Measurements from ENCODE around the gene PER3. TPM values are rescaled to one million over a fixed set of nuclear protein-coding genes. Genes with fewer than 3 reads are reported as not detected.

PER3 gene
- total RNA-seq, 1 experiment from 2014 or later = 4.3 TPM

DNA sequence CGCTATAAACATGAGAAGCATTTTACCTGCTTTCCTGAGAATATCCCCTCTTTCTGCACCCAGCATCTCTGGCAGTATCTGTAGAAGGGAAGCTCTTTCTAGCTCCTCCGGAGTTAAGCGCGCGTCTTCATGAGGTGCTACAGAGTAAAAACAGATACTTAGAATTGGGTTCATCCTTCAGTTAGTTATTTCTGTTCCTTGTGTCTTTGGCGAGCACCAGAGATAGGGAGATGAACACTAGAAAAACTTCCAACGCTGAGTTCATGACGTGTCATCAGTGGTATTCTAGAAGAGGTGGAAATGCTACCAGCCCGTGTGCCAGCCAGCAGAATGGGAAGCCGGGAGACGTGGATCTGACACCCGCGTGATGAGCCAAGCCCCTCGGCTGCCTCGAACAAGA lies 66.7 kb downstream of the PER3 start:
- Histone ChIP-seq H3K4me3 (ENCODE audit: low read length) (no peak overlapping the region), H3K36me3 (ENCODE audit: low read depth, low read length) (no peaks in the 10 kb centered on the region), H3F3A (ENCODE audit: low read length, unreplicated experiment) (no peaks in the 10 kb centered on the region), H4K20me1 (ENCODE audit: low read length) (no peaks in the 10 kb centered on the region), H2AFZ (ENCODE audit: low read length) (no peak overlapping the region), H3K9ac (ENCODE audit: low read length) (no peak overlapping the region), H3K27me3 (ENCODE audit: low read length) (no peaks in the 10 kb centered on the region), H3K4me1 (ENCODE audit: insufficient read depth, low read length) (peaks cover 8% of the 10 kb centered on the region), H3K4me2 (ENCODE audit: low read length) (no peak overlapping the region), H3K9me3 (ENCODE audit: low read length) (no peaks in the 10 kb centered on the region), H3K9me2 (replicated peaks; ENCODE audit: low read length) (no peaks in the 10 kb centered on the region), H3K27ac (ENCODE audit: low read length) (no peak overlapping the region), H3K79me2 (ENCODE audit: low read length) (no peaks in the 10 kb centered on the region)
- BruUV-seq (replicated peaks) = no TSS peak
- POLR2A ChIA-PET (ENCODE audit: unreplicated experiment) = no interaction called here
- ATAC-seq (no peak), DNase-seq (no peak)
- CTCF ChIA-PET = no interaction called here
- TF ChIP-seq EZH2phosphoT487 (IDR thresholded peaks at IDR 0.05; ENCODE audit: borderline replicate concordance, low read length) = no peak
- no peak for TF ChIP-seq EZH2 (IDR thresholded peaks at IDR 0.05; ENCODE audit: low read length, unreplicated experiment)
- TF ChIP-seq, protein P1, sequence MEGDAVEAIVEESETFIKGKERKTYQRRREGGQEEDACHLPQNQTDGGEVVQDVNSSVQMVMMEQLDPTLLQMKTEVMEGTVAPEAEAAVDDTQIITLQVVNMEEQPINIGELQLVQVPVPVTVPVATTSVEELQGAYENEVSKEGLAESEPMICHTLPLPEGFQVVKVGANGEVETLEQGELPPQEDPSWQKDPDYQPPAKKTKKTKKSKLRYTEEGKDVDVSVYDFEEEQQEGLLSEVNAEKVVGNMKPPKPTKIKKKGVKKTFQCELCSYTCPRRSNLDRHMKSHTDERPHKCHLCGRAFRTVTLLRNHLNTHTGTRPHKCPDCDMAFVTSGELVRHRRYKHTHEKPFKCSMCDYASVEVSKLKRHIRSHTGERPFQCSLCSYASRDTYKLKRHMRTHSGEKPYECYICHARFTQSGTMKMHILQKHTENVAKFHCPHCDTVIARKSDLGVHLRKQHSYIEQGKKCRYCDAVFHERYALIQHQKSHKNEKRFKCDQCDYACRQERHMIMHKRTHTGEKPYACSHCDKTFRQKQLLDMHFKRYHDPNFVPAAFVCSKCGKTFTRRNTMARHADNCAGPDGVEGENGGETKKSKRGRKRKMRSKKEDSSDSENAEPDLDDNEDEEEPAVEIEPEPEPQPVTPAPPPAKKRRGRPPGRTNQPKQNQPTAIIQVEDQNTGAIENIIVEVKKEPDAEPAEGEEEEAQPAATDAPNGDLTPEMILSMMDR (conservative IDR thresholded peaks at IDR 0.05; ENCODE audit: low read depth, low read length) = no peak
- intact Hi-C loops (cut with micrococcal nuclease) = loop anchor here (5.0 kb wide), 1 partner anchor 42 kb away; no protein-coding TSS in a partner anchor

DNA sequence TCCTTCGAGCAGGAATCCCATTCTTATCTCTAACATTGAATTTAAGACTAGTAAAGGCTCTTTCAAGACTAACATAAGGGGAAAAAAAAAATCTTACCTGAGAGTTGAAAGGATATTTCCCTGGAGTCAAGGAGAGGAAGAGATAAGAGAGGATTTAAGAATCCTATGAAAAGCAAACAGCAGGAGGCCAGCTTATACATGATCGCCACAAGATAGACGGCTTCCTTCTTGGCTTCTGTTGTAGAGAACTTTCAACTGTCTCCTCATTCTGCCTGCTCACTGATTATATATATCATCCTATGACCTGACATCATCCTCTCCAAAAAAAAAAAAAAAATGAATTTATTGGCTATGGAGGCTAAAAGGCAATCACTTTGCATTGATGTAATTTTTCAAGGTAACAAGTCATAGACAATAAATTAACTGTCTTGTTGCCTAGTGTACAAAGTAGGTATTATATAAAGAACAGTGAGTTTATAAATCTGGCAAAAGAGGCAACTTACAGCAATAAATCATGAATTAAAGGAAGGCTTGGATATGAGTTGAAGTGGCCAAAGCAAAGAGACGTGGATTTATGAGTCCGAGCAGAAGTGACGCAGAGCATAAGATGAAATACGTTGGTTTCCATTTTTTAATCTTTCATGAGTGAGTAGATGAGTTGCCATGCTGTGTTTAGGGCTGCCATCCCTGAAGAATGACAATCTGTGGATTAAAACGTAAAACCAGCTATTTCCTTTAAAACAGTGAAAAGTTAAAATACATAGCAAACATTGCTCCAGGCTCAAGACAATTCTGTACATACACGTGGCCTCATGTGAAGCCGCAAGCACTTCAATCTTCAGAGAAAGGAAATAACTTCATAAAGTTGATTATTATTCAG lies 69.0 kb downstream of the PER3 start, which contains the start of gene UTS2:
UTS2 (minus strand) TSS at position 262 of the 880 bp plus-strand sequence; CDS start at position 200, 62 bp downstream.
- DNase-seq = no peak
- no peaks in the 10 kb centered on the region for H4K20me1 ChIP-seq (ENCODE audit: low read length)
- no peak within 1 kb of the TSS for H3K27ac ChIP-seq (ENCODE audit: low read length)
- intact Hi-C loops (cut with micrococcal nuclease) = loop anchor here (5.0 kb wide), 1 partner anchor 39 kb away; no protein-coding TSS in a partner anchor
- no peak within 1 kb of the TSS for H2AFZ ChIP-seq (ENCODE audit: low read length)
- H3K4me2 ChIP-seq (ENCODE audit: low read length) = no peak within 1 kb of the TSS
- no peaks in the 10 kb centered on the region for H3F3A ChIP-seq (ENCODE audit: low read length, unreplicated experiment)
- H3K79me2 ChIP-seq (ENCODE audit: low read length) = no peaks in the 10 kb centered on the region
- ChIA-PET CTCF (interaction anchor here (0.6 kb wide), 1 partner anchor 81 kb away, joined by 3 read pairs; no protein-coding TSS in a partner anchor), POLR2A (ENCODE audit: unreplicated experiment) (no interaction called here)
- no peak within 1 kb of the TSS for H3K4me3 ChIP-seq (ENCODE audit: low read length)
- no peaks in the 10 kb centered on the region for H3K9me2 ChIP-seq (replicated peaks; ENCODE audit: low read length)
- H3K4me1 ChIP-seq (ENCODE audit: insufficient read depth, low read length) = no peaks in the 10 kb centered on the region
- no peaks in the 10 kb centered on the region for H3K27me3 ChIP-seq (ENCODE audit: low read length)
- TF ChIP-seq, protein P1 (conservative IDR thresholded peaks at IDR 0.05; ENCODE audit: low read depth, low read length) = no peak
- TF ChIP-seq EZH2phosphoT487 (IDR thresholded peaks at IDR 0.05; ENCODE audit: borderline replicate concordance, low read length) = no peak
- TF ChIP-seq EZH2 (IDR thresholded peaks at IDR 0.05; ENCODE audit: low read length, unreplicated experiment) = no peak
- no peak for ATAC-seq
- H3K36me3 ChIP-seq (ENCODE audit: low read depth, low read length) = no peaks in the 10 kb centered on the region
- no peaks in the 10 kb centered on the region for H3K9me3 ChIP-seq (ENCODE audit: low read length)
- H3K9ac ChIP-seq (ENCODE audit: low read length) = no peak within 1 kb of the TSS
- BruUV-seq (replicated peaks) = no TSS peak

DNA sequence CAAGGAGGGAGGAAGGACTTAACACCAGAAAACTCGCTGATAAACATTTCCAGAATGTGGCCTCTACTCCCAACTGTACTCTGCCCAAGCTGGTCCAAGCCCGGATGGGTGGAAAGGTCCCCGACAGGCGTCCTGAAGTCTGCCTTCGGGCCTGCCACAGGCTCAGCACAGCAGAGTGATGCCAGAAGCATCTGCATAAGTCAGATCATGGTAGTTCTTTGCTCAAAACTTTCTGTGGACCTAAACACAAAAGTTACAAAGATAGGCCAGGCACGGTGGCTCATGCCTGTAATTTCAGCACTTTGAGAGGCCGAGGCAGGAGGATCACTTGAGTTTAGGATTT lies 69.6 kb downstream of the PER3 start:
- H3K9ac ChIP-seq (ENCODE audit: low read length) = no peak overlapping the region
- no peaks in the 10 kb centered on the region for H4K20me1 ChIP-seq (ENCODE audit: low read length)
- CTCF ChIA-PET = no interaction called here
- no peaks in the 10 kb centered on the region for H3K9me2 ChIP-seq (replicated peaks; ENCODE audit: low read length)
- H3K4me1 ChIP-seq (ENCODE audit: insufficient read depth, low read length) = no peaks in the 10 kb centered on the region
- H3K27ac ChIP-seq (ENCODE audit: low read length) = no peak overlapping the region
- BruUV-seq (replicated peaks) = no TSS peak
- H3K4me2 ChIP-seq (ENCODE audit: low read length) = no peak overlapping the region
- H3K9me3 ChIP-seq (ENCODE audit: low read length) = no peaks in the 10 kb centered on the region
- H3K27me3 ChIP-seq (ENCODE audit: low read length) = no peaks in the 10 kb centered on the region
- ATAC-seq (no peak), DNase-seq (no peak)
- no peaks in the 10 kb centered on the region for H3F3A ChIP-seq (ENCODE audit: low read length, unreplicated experiment)
- H3K36me3 ChIP-seq (ENCODE audit: low read depth, low read length) = no peaks in the 10 kb centered on the region
- no peak overlapping the region for H3K4me3 ChIP-seq (ENCODE audit: low read length)
- intact Hi-C loops (cut with micrococcal nuclease) = loop anchor here (5.0 kb wide), 1 partner anchor 39 kb away; no protein-coding TSS in a partner anchor
- TF ChIP-seq EZH2 (IDR thresholded peaks at IDR 0.05; ENCODE audit: low read length, unreplicated experiment) = no peak
- TF ChIP-seq EZH2phosphoT487 (IDR thresholded peaks at IDR 0.05; ENCODE audit: borderline replicate concordance, low read length) = no peak
- TF ChIP-seq, protein P1 (conservative IDR thresholded peaks at IDR 0.05; ENCODE audit: low read depth, low read length) = no peak
- H3K79me2 ChIP-seq (ENCODE audit: low read length) = no peaks in the 10 kb centered on the region
- POLR2A ChIA-PET (ENCODE audit: unreplicated experiment) = no interaction called here
- H2AFZ ChIP-seq (ENCODE audit: low read length) = no peak overlapping the region

All from PC-3 (cell line).